T-cell (primary cell): ENCODE data around the gene LMX1A. TPM values are rescaled to one million over a fixed set of nuclear protein-coding genes. Genes with fewer than 3 reads are reported as not detected.
A peak's percentile ranks its signal among the peaks of the same experiment; 100 is the strongest.

Experiments
- ATAC-seq, 4 experiments: fragments of 200-7000 bp in 3 of 4; fragments of 150-1000 bp in 1 of 4; cut with Tn5 transposase; replicated peaks in 1 of 4; 1 replicate in 3 of 4; 2 replicates in 1 of 4; pipeline ENCODE4 v1.10.0; 2021; ENCODE audit warnings: moderate library complexity in 3 of 4, mild to moderate bottlenecking in 2 of 4, moderate number of reproducible peaks in 1 of 4
- CTCF ChIA-PET, 2 donors: fragments of 300-600 bp; sonication (Branson Sonifier 250); formaldehyde crosslinking; loops; one replicate each; lab custom pipeline; 2022; ENCODE audit warnings: antibody characterized with exemption in 2 of 2; lab: Charles Lee
- POLR2A ChIA-PET, 2 donors: fragments of 300-600 bp; sonication (Branson Sonifier 250); formaldehyde crosslinking; loops; one replicate each; lab custom pipeline; 2022; ENCODE audit warnings: antibody characterized with exemption in 2 of 2; lab: Charles Lee
- DNase-seq, 35 experiments: peaks; one replicate each; pipeline versions ENCODE4 v3.0.0 to v3.0.0-alpha.2; 2013 to 2023
- H3K27ac ChIP-seq: one replicate; pipeline ENCODE4 v1.5.1; 2013; ENCODE audit warnings: low read length
- H3K27me3 ChIP-seq, 2 experiments: replicated peaks in 1 of 2; 1 replicate in 1 of 2; 2 replicates in 1 of 2; pipeline versions ENCODE4 v1.6.1 to v1.7.0; 2013; ENCODE audit warnings: low read length in 1 of 2, mixed read lengths in 1 of 2; ENCODE audit not compliant: control insufficient read depth in 2 of 2, insufficient read depth in 2 of 2; ENCODE audit errors: extremely low read depth in 1 of 2
- H3K36me3 ChIP-seq, 2 donors: 1 replicate in 1 of 2; 2 replicates in 1 of 2; pipeline versions ENCODE4 v1.6.1 to v1.7.0; 2013; ENCODE audit warnings: low read length in 1 of 2; ENCODE audit not compliant: control insufficient read depth in 2 of 2, insufficient read depth in 1 of 2; ENCODE audit errors: extremely low read depth in 1 of 2
- H3K4me1 ChIP-seq, 2 experiments: 1 replicate in 1 of 2; 2 replicates in 1 of 2; pipeline versions ENCODE4 v1.6.1 to v1.7.0; 2013; ENCODE audit warnings: low read length in 2 of 2, mixed read lengths in 1 of 2; ENCODE audit not compliant: insufficient read depth in 2 of 2, control insufficient read depth in 1 of 2; ENCODE audit errors: extremely low read depth in 1 of 2
- H3K4me3 ChIP-seq, 2 donors: 1 replicate in 1 of 2; 2 replicates in 1 of 2; pipeline versions ENCODE4 v1.5.1 to v1.7.0; 2013; ENCODE audit warnings: mild to moderate bottlenecking in 2 of 2, low read length in 1 of 2, moderate library complexity in 1 of 2; ENCODE audit not compliant: control insufficient read depth in 1 of 2; ENCODE audit errors: extremely low read depth in 1 of 2
- H3K9me3 ChIP-seq: 2 replicates; pipeline ENCODE4 v1.7.0; 2013
- H3K27ac Mint-ChIP-seq, 2 donors: one replicate each; pipeline ENCODE4 v1.8.0; 2020 to 2021; ENCODE audit warnings: mild to moderate bottlenecking in 2 of 2, mixed read lengths in 2 of 2
- H3K27me3 Mint-ChIP-seq, 2 donors: one replicate each; pipeline ENCODE4 v1.8.0; 2021 to 2022; ENCODE audit warnings: mixed read lengths in 2 of 2
- H3K36me3 Mint-ChIP-seq: one replicate; pipeline ENCODE4 v1.8.0; 2021; ENCODE audit warnings: mixed read lengths
- H3K4me1 Mint-ChIP-seq, 3 donors: one replicate each; pipeline ENCODE4 v1.8.0; 2020 to 2022; ENCODE audit warnings: mixed read lengths in 3 of 3, mild to moderate bottlenecking in 1 of 3
- H3K4me3 Mint-ChIP-seq, 3 donors: one replicate each; pipeline ENCODE4 v1.8.0; 2020 to 2022; ENCODE audit warnings: mild to moderate bottlenecking in 3 of 3, mixed read lengths in 3 of 3, moderate library complexity in 3 of 3
- H3K9me3 Mint-ChIP-seq, 3 donors: one replicate each; pipeline ENCODE4 v1.8.0; 2020 to 2022; ENCODE audit warnings: mixed read lengths in 3 of 3
- WGBS: methylation state at CpG from one replicate; pipeline ENCODE4 v1.1.5; 2013; ENCODE audit warnings: missing lambda C conversion rate; ENCODE audit not compliant: insufficient coverage; 5-methylcytosine and 5-hydroxymethylcytosine counted together
- total RNA-seq, 35 experiments: library from RNA in 6 of 35; stranded (reverse) in 6 of 35; fragments of 120-200 nt in 1 of 35; gene quantifications; one replicate each; pipeline versions ENCODE4 v1.2.1 to v1.2.4 and lab custom pipeline; 2013 to 2026

LMX1A gene
- total RNA-seq (not detected), total RNA-seq (lab: John Stamatoyannopoulos, UW) (0 to 0.08 (median 0) reads per million in 29 experiments)
- total RNA-seq (2013) = not detected

DNA sequence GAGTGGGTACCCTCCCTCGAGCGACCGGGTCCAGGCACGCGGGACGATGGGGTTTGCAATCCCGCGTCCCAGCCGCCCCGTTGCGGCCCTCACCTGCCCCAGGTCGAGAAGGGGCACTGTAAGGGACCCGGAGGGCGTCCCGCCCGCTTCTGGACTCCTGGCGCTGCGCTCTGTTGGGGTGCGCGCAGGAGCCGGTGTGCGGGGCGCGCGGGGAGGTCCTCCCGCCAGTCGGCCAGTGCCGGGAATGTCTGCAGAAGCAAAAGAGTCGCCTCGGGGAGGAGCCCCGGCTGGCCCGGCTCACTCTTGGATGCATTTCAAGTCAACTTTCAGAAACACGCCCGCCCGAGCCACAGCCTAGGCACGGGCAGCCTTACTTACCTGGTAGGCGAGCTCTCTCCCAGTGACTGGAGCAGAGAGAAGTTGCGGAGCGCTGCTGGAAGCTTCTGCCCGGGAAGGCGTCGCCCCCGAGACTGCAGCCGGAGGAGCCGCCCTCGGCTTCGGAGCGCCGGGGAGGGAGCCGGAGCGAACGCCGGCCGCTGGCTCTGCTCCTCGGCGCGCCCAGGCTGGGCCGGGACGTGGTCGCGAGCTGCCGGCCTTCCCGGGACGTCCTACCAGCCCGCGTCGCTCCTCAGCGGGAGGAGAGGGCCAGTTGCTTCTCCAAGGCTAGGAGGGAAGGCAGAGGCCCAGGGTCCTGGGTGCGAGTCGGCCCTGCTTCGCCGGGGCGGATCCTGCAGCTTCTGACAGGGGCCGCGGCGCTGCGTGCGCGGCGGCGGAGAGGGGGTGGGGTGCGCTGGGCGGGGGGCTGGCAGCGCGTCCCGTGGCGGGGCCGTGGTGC lies at the start of gene LMX1A:
Gene LMX1A (minus strand): TSS at position 739 of the 835 bp plus-strand sequence. CDS start 1,156 bp downstream, outside the sequence.
- ATAC-seq = no peak
- H3K4me3 Mint-ChIP-seq = peak within 1 kb of the TSS in 1 of 3 donors; percentile 19

DNA sequence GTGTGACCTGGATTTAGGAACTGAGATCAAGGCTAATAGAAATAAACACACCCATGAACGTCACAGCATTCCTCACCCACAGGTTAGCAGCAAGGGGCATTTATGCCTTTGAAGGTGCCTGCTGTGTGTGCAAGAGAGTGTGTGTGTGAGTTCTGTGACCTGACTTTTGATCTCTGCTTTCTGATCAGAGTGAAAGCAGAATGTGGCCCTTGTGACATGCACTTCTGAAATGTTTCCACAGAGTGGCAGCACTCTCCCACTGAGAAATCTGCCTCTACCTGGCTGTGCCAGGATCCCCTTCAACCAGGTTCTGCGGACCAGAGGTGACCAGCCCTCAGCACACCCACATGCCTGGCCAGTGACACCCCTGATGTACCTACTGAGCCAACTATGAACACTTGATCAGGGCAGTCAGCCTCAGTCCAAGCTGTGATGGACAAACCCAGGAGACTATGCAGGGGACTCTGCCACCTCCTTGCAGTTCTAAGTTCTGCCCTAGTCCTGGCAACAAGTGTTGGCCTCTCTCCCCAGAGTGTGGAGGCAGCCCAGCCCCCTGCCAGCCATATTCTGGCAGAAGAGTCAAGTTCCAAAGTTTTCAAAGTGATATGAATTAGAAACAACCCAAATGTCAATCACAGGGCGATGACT lies 47.4 kb upstream of the LMX1A start:
- ATAC-seq (peak in 3 of 4 experiments; percentile 56 to 71 (median 60)), DNase-seq (peak in 14 of 35 experiments; percentile 6 to 48 (median 14))
- no peak overlapping the region for H3K4me3 Mint-ChIP-seq
- H3K4me1 ChIP-seq = no peaks in the 10 kb centered on the region
- no peaks in the 10 kb centered on the region for H3K9me3 ChIP-seq
- no peak overlapping the region for H3K4me3 ChIP-seq
- H3K36me3 ChIP-seq = no peaks in the 10 kb centered on the region
- H3K27ac Mint-ChIP-seq = no peak overlapping the region
- no peak overlapping the region for H3K27ac ChIP-seq
- peaks cover 28 to 36% of the 10 kb centered on the region in 2 donors for H3K27me3 Mint-ChIP-seq
- no peaks in the 10 kb centered on the region for H3K9me3 Mint-ChIP-seq
- no peaks in the 10 kb centered on the region for H3K36me3 Mint-ChIP-seq
- ChIA-PET POLR2A (no interaction called here), CTCF (interaction anchor here in 1 of 2 donors (0.8 to 3.5 kb wide), 2 partner anchors 37 to 189 kb away, joined by 3 to 16 read pairs; no protein-coding TSS in a partner anchor)
- H3K4me1 Mint-ChIP-seq = peaks cover 2 to 5% (median 2%) of the 10 kb centered on the region in 3 donors
- WGBS = 23% methylated on average over 1 of the region's 3 CpGs
- H3K27me3 ChIP-seq = peaks cover 13 to 32% of the 10 kb centered on the region in 2 experiments

More for the DNA sequence above, at the start of gene LMX1A:
- POLR2A ChIA-PET = no interaction called here
- 5% methylated on average over 73 of the region's 88 CpGs for WGBS
- no peaks in the 10 kb centered on the region for H3K36me3 Mint-ChIP-seq
- Histone ChIP-seq H3K27ac (no peak within 1 kb of the TSS), H3K4me3 (no peak within 1 kb of the TSS), H3K27me3 (peaks cover 23 to 58% of the 10 kb centered on the region in 2 experiments), H3K36me3 (no peaks in the 10 kb centered on the region), H3K4me1 (no peaks in the 10 kb centered on the region), H3K9me3 (no peaks in the 10 kb centered on the region)
- no peak within 1 kb of the TSS for H3K27ac Mint-ChIP-seq
- peaks cover 66 to 79% of the 10 kb centered on the region in 2 donors for H3K27me3 Mint-ChIP-seq
- CTCF ChIA-PET = no interaction called here
- no peaks in the 10 kb centered on the region for H3K9me3 Mint-ChIP-seq
- no peak for DNase-seq
- H3K4me1 Mint-ChIP-seq = peaks cover 17 to 26% (median 17%) of the 10 kb centered on the region in 3 donors

GRCh38 chr1:165402517-165403111 lies 46.1 kb upstream of the LMX1A start:
- POLR2A ChIA-PET = no interaction called here
- CTCF ChIA-PET = interaction anchor here in 1 of 2 donors (3.5 kb wide), 1 partner anchor 190 kb away, joined by 16 read pairs; no protein-coding TSS in a partner anchor
- DNase-seq (no peak), ATAC-seq (no peak)
- Mint-ChIP-seq H3K27ac (no peak overlapping the region), H3K4me3 (no peak overlapping the region), H3K9me3 (no peaks in the 10 kb centered on the region), H3K27me3 (peaks cover 17 to 33% of the 10 kb centered on the region in 2 donors), H3K36me3 (no peaks in the 10 kb centered on the region), H3K4me1 (peaks cover 5 to 9% (median 8%) of the 10 kb centered on the region in 3 donors)
- Histone ChIP-seq H3K4me1 (no peaks in the 10 kb centered on the region), H3K36me3 (no peaks in the 10 kb centered on the region), H3K27ac (no peak overlapping the region), H3K27me3 (peaks cover 13 to 35% of the 10 kb centered on the region in 2 experiments), H3K9me3 (no peaks in the 10 kb centered on the region), H3K4me3 (no peak overlapping the region)
- WGBS = 89% methylated on average over 3 of the region's 4 CpGs

DNA sequence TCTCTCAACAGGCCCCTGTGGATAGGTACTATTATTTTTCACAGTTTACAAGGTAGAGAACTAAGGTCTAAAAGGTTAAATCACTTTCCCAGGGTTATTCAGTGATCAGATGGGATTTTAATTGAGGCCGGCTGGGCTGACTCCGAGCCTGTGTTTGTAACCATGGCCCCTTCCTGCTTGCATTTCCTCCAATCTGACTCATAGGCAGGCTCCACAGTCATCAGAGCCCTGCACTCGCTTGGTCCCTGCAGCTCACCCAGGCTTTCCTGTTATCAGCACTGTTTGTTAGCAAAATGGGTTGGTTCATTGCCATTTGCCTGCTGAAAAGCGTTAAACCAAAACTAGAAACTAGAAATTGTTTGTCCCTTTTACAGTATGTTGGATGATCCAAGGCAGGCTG lies 41.4 kb upstream of the LMX1A start:
- Mint-ChIP-seq H3K27ac (no peak overlapping the region), H3K9me3 (no peaks in the 10 kb centered on the region), H3K4me1 (peaks cover 8 to 30% (median 18%) of the 10 kb centered on the region in 3 donors), H3K36me3 (no peaks in the 10 kb centered on the region), H3K27me3 (peaks cover 29 to 57% of the 10 kb centered on the region in 2 donors), H3K4me3 (no peak overlapping the region)
- peaks cover 4 to 7% of the 10 kb centered on the region in 2 experiments for H3K4me1 ChIP-seq
- CTCF ChIA-PET = interaction anchor here (0.5 to 0.8 kb wide), 3 partner anchors 198 to 529 kb away, joined by 3 to 5 read pairs (median 3); no protein-coding TSS in a partner anchor
- H3K27me3 ChIP-seq = peaks cover 18 to 46% of the 10 kb centered on the region in 2 experiments
- H3K9me3 ChIP-seq = no peaks in the 10 kb centered on the region
- no peak overlapping the region for H3K4me3 ChIP-seq
- DNase-seq = peak in 2 of 35 experiments; percentile 11 to 35
- no peak overlapping the region for H3K27ac ChIP-seq
- WGBS = 37% methylated on average over 2 of the region's 4 CpGs
- POLR2A ChIA-PET = no interaction called here
- H3K36me3 ChIP-seq = no peaks in the 10 kb centered on the region
- peak in 3 of 4 experiments; percentile 49 to 75 (median 59) for ATAC-seq

DNA sequence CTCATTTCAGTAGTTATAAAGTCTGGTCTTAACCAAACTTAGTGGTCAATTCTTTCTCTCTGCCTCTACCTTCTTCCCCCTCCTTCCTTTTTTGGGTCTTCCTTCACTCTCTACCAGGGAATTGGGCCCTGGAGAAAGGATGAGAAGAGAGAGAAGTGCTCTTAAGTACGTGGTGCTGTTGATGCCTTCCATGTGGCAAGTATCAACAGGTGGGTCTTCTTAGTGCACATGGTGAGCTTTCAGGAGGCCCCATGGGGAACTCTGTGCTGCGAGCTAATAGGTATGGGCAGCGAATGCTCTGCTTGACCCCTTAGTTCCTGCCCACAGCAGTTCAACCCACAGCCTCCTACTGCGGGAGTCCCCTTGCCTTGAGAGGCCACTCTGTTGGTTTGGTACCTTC lies 39.4 kb upstream of the LMX1A start:
- ATAC-seq (no peak), DNase-seq (no peak)
- Mint-ChIP-seq H3K36me3 (no peaks in the 10 kb centered on the region), H3K9me3 (no peaks in the 10 kb centered on the region), H3K27me3 (peaks cover 46 to 71% of the 10 kb centered on the region in 2 donors), H3K4me3 (no peak overlapping the region), H3K4me1 (peaks cover 16 to 35% (median 24%) of the 10 kb centered on the region in 3 donors), H3K27ac (no peak overlapping the region)
- H3K9me3 ChIP-seq = no peaks in the 10 kb centered on the region
- peaks cover 4 to 16% of the 10 kb centered on the region in 2 experiments for H3K4me1 ChIP-seq
- CTCF ChIA-PET = interaction anchor here (0.6 to 1.7 kb wide), 6 partner anchors 27 to 1132 kb away, joined by 3 to 8 read pairs (median 4); no protein-coding TSS in a partner anchor
- no peak overlapping the region for H3K27ac ChIP-seq
- WGBS = 83% methylated on average over 4 of the region's 4 CpGs
- H3K4me3 ChIP-seq = no peak overlapping the region
- H3K36me3 ChIP-seq = no peaks in the 10 kb centered on the region
- POLR2A ChIA-PET = no interaction called here
- peaks cover 22 to 47% of the 10 kb centered on the region in 2 experiments for H3K27me3 ChIP-seq

GRCh38 chr1:165395478-165395877 lies 39.0 kb upstream of the LMX1A start:
- no peaks in the 10 kb centered on the region for H3K9me3 Mint-ChIP-seq

More at GRCh38 chr1:165395478-165395877, 39.0 kb upstream of the LMX1A start:
- no peak overlapping the region for H3K4me3 ChIP-seq
- H3K9me3 ChIP-seq = no peaks in the 10 kb centered on the region
- H3K36me3 Mint-ChIP-seq = no peaks in the 10 kb centered on the region
- POLR2A ChIA-PET = no interaction called here
- CTCF ChIA-PET = interaction anchor here (0.6 to 1.7 kb wide), 5 partner anchors 26 to 1133 kb away, joined by 3 to 8 read pairs (median 4); no protein-coding TSS in a partner anchor
- ATAC-seq (no peak), DNase-seq (no peak)
- no peak overlapping the region for H3K4me3 Mint-ChIP-seq
- H3K4me1 Mint-ChIP-seq = peaks cover 16 to 35% (median 24%) of the 10 kb centered on the region in 3 donors
- H3K27me3 ChIP-seq = peaks cover 22 to 47% of the 10 kb centered on the region in 2 experiments
- H3K27me3 Mint-ChIP-seq = peaks cover 46 to 72% of the 10 kb centered on the region in 2 donors
- peaks cover 4 to 16% of the 10 kb centered on the region in 2 experiments for H3K4me1 ChIP-seq
- H3K27ac Mint-ChIP-seq = no peak overlapping the region
- H3K27ac ChIP-seq = no peak overlapping the region
- no peaks in the 10 kb centered on the region for H3K36me3 ChIP-seq
